ENCODE measurements around the gene CD82. TPM values are rescaled to one million over a fixed set of nuclear protein-coding genes. Genes with fewer than 3 reads are reported as not detected.

The CD82 gene
- total and polyA plus RNA-seq, 7 donors, result 13.3 to 162 (median 25.9) TPM

- no peak overlapping the region for H3K27ac ChIP-seq
- no peak for DNase-seq
- no peak overlapping the region for H3K4me3 ChIP-seq
- no peaks in the 10 kb centered on the region for H3K27me3 ChIP-seq (ENCODE audit: insufficient read depth in 3 of 3, low read length in 2 of 3)
- H3K36me3 ChIP-seq (ENCODE audit: insufficient read depth in 1 of 2, low read depth in 1 of 2), result peaks cover 0 to 42% of the 10 kb centered on the region in 2 donors
- peaks cover 25% of the 10 kb centered on the region for H3K4me1 ChIP-seq
- TF ChIP-seq, protein P1, sequence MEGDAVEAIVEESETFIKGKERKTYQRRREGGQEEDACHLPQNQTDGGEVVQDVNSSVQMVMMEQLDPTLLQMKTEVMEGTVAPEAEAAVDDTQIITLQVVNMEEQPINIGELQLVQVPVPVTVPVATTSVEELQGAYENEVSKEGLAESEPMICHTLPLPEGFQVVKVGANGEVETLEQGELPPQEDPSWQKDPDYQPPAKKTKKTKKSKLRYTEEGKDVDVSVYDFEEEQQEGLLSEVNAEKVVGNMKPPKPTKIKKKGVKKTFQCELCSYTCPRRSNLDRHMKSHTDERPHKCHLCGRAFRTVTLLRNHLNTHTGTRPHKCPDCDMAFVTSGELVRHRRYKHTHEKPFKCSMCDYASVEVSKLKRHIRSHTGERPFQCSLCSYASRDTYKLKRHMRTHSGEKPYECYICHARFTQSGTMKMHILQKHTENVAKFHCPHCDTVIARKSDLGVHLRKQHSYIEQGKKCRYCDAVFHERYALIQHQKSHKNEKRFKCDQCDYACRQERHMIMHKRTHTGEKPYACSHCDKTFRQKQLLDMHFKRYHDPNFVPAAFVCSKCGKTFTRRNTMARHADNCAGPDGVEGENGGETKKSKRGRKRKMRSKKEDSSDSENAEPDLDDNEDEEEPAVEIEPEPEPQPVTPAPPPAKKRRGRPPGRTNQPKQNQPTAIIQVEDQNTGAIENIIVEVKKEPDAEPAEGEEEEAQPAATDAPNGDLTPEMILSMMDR (IDR thresholded peaks at IDR 0.05), result no peak
- intact Hi-C loops (cut with DNase I), result loop anchor here in 1 of 2 donors (10.0 kb wide), 1 partner anchor 500 kb away; no protein-coding TSS in a partner anchor
- ATAC-seq, result no peak
- 84 to 90% (median 88%) methylated on average over 25 of the region's 25 CpGs for WGBS, 3 donors
- no peaks in the 10 kb centered on the region for H3K9me3 ChIP-seq
Measured at GRCh38 chr11:44605068-44605708, 39.7 kb downstream of the CD82 start.

DNA sequence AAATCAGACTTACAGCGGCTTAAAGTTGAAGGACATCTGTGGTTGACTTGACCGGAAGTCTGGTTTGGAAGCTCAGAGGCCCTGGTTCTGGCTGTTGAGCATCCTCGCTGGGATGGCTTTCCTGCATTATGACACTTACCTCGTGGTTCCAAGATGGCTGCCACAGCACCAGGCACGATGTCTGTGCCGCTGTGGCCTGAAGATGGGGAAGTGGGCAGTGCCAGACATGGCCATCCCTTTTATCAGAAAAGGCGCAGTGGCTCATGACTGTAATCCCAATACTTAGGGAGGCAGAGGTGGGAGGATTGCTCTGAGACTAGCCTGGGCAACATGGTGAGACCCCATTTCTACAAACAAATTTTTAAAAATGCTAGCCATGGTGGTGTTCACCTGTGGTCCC is 40.5 kb downstream of the CD82 start:
- no peak for DNase-seq
- TF ChIP-seq, protein P1 (IDR thresholded peaks at IDR 0.05), result no peak
- no peak overlapping the region for H3K27ac ChIP-seq
- no peak overlapping the region for H3K4me3 ChIP-seq
- WGBS, 3 donors, result 92 to 97% (median 97%) methylated on average over 7 of the region's 7 CpGs
- no peaks in the 10 kb centered on the region for H3K27me3 ChIP-seq (ENCODE audit: insufficient read depth in 3 of 3, low read length in 2 of 3)
- intact Hi-C loops (cut with DNase I), result loop anchor here in 1 of 2 donors (10.0 kb wide), 1 partner anchor 501 kb away; no protein-coding TSS in a partner anchor
- peaks cover 29% of the 10 kb centered on the region for H3K4me1 ChIP-seq
- no peaks in the 10 kb centered on the region for H3K9me3 ChIP-seq
- ATAC-seq, result no peak
- H3K36me3 ChIP-seq (ENCODE audit: insufficient read depth in 1 of 2, low read depth in 1 of 2), result peaks cover 0 to 40% of the 10 kb centered on the region in 2 donors

DNA sequence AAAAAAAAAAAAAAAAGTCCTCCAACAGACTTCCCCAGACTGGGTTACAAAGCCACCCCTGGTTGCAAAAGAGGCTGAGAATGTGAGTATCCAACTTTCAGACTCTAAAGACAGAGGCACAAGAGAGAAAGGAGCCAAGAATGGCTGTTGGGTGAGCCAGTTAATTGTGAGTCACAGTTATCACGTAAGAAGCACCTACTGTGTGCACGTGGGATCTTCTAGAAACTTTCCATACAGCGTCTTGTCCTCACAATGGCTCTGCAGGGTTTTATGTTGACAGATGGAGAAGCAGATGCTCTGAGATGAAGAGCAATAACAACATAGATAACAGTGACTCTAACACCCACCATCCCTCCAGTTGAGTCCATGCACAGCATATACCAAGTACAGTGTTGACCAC is 41.0 kb downstream of the CD82 start:
- H3K4me3 ChIP-seq, result no peak overlapping the region
- intact Hi-C loops (cut with DNase I), result loop anchor here in 1 of 2 donors (10.0 kb wide), 1 partner anchor 502 kb away; no protein-coding TSS in a partner anchor
- H3K9me3 ChIP-seq, result no peaks in the 10 kb centered on the region
- ATAC-seq (no peak), DNase-seq (no peak)
- no peaks in the 10 kb centered on the region for H3K27me3 ChIP-seq (ENCODE audit: insufficient read depth in 3 of 3, low read length in 2 of 3)
- H3K27ac ChIP-seq, result no peak overlapping the region
- TF ChIP-seq, protein P1 (IDR thresholded peaks at IDR 0.05), result no peak
- peaks cover 0 to 36% of the 10 kb centered on the region in 2 donors for H3K36me3 ChIP-seq (ENCODE audit: insufficient read depth in 1 of 2, low read depth in 1 of 2)
- peaks cover 28% of the 10 kb centered on the region for H3K4me1 ChIP-seq
- WGBS, 3 donors, result 93 to 94% (median 93%) methylated on average over 3 of the region's 3 CpGs

GRCh38 chr11:44607319-44607962 is 42.0 kb downstream of the CD82 start:
- no peak for ATAC-seq
- Histone ChIP-seq H3K4me3 (no peak overlapping the region), H3K27ac (no peak overlapping the region), H3K27me3 (ENCODE audit: insufficient read depth in 3 of 3, low read length in 2 of 3) (no peaks in the 10 kb centered on the region), H3K9me3 (no peaks in the 10 kb centered on the region), H3K36me3 (ENCODE audit: insufficient read depth in 1 of 2, low read depth in 1 of 2) (peaks cover 0 to 36% of the 10 kb centered on the region in 2 donors), H3K4me1 (peaks cover 21% of the 10 kb centered on the region)
- no peak for DNase-seq
- intact Hi-C loops (cut with DNase I), result loop anchor here in 1 of 2 donors (10.0 kb wide), 1 partner anchor 503 kb away; no protein-coding TSS in a partner anchor
- TF ChIP-seq, protein P1 (IDR thresholded peaks at IDR 0.05), result no peak
- 79 to 85% (median 83%) methylated on average over 6 of the region's 6 CpGs for WGBS, 3 donors

Data from psoas muscle (tissue), 8 donors.